Stimulated activated CD4-positive, alpha-beta T cell treated with anti-CD3 and anti-CD28 coated beads, Interleukin-15, amount 100 ng/mL, for 24 hours (primary cell): Measurements from ENCODE around the gene PTPN9.
"Not testable (repeated sequence)": the region's sequence is repeated elsewhere in the genome, so short reads cannot be mapped to it uniquely, and the experiment has no call there.

Experiments used
- DNase-seq: peaks from one replicate; pipeline ENCODE4 v3.0.0-alpha.2; 2020

The PTPN9 gene

DNA sequence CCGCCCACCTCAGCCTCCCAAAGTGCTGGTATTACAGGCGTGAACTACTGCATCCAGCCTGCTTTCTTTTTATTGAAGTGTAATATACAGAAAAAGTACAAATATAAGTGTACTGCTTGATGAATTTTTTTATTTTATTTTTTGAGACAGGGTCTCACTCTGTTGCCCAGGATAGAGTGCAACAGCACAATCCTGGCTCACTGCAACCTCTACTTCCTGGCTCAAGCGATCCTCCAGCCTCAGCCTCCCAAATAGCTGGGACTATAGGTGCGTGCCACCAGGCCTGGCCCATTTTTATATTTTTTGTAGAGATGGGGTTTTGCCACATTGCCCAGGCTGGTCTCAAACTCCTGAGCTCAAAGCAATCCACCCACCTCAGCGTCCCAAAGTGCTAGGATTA is 3.8 kb upstream of the PTPN9 start:
- not testable (repeated sequence) for DNase-seq

DNA sequence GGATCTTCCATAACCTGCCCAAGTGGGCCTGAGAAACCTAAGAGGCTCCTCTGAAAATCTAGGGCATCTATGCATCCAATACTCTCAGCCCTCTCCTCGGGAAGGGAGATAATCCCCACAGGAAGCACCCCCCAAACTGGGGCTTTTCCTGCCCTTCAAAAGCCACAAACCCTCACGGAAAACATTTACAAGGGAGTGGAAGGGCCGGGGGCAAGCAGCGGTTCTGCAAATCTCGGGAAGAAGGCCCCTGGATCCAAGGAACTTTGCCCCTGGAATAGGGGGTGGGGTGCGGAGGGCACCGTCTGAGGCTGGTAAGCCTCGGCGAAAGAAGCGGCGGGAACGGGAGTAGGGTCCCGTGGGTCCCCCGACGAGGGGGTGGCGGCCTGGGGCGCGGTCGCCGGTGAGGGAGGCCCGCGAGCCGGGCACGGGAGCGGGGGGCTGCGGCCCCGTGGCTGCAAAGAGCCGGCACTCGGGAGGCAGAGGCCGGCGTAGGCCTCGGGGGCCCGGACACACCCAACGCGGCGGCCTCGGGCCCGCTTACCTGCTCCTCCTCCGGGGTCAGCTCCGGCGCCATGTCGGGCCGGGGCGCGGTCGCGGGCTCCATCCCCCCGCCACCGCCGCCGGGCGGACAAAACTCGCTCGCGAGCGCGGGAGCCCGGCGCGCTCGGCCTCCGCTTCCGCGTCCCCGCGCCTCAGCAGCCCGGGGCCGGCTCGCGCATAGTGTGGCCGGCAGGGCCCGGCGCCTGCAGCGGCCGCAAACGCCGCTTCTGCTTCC is 755 bp downstream of the PTPN9 start:
- peak; percentile 34 for DNase-seq

DNA sequence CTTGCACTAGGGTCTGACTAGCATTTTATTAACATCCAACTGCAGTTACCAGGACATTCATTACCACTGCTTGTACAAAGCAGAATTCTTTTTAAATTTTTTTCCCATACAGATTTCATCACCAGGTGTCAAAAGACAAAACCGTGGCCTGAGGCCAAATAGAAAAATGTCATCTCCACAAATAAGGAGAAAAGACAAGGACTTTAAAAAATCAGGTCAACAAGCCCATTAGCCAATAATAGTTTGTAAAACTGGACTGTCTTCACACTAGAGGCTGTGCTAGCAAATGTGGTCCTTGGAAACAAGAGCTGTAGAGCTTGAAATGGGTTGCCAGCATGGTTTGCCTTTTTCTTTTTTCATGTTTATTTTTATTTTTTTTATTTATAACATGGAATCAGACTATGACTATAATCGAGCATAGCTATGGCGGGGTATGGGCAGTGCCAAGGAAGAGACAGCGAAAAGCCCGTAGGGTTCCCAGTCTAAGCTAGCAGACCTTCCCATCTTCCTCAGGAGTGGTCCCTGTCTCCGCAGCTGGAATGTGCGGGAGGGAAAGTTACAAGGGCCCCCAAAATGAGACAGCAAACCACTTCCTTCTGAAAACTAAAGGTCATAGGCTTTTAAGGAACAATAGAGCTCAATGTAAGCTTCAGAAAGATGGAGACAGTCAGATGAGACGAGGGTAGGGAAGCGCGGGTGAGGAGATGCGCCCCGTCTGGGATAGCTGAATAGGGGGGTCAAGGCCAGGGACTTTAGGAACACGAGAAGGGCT is 1.5 kb downstream of the PTPN9 start:
- peak; percentile 7 for DNase-seq

DNA sequence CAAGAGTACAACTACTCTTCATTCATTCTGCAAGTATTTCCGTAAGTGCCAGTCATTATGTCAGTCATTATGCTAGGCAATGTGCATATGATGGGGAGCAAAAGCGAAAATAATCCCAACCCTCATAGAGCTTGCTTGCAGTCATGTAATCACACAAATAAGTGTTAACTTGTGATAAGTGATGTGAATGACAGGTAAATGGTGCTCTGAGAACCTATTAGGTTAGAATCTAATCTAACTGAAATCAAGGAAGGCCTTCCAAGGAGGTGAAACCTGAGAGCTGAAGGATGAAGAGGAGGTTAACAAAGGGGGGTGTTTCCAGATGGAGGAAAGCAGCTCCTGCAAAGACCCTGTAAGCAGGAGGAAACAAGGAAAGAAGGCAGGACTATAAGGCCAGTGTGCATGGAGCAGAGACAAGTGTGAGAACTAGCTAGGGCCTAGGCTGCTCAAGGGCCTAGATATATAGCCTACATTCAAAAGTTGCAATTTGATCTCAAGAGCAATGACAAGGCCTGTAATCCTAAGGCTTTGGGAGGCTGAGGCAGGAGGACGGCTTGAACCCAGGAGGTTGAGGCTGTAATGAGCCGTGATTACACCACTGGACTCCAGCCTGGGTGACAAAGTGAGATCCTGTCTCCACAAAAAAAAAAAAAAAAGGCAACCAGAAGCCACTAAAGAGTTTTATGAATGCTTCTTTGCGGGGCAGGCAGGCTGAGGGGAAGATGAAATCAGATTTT is 5.3 kb downstream of the PTPN9 start:
- DNase-seq: no peak

DNA sequence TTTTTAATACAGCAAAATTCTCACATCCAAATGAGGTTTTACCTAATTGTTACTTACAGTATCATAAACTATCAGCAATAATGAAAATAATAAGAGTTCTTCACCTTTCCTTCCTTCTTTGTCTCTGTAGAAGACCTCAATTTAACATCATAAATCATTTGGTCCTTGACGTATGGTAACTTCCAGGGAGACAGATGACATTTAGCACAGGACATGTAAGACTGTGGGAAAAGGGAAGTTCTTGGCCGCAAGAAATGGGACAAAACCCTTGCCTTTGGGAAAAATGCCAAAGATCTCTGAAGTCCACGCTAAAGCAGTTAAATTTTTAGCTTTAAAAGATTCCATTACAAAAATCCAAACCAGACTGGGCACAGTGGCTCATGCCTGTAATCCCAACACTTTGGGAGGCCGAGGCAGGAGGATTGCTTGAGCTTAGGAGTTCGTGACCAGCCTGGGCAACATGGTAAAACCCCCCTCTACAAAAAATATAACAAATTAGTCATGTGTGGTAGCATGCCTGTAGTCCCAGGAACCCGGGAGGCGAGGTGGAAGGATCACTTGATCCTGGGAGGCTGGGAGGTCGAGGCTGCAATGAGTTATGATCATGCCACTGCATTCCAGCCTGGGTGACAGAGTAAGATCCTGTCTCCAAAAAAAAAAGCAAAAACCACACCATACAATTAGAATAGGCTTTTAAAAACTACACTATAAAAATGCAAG is 8.8 kb downstream of the PTPN9 start:
- no peak for DNase-seq

DNA sequence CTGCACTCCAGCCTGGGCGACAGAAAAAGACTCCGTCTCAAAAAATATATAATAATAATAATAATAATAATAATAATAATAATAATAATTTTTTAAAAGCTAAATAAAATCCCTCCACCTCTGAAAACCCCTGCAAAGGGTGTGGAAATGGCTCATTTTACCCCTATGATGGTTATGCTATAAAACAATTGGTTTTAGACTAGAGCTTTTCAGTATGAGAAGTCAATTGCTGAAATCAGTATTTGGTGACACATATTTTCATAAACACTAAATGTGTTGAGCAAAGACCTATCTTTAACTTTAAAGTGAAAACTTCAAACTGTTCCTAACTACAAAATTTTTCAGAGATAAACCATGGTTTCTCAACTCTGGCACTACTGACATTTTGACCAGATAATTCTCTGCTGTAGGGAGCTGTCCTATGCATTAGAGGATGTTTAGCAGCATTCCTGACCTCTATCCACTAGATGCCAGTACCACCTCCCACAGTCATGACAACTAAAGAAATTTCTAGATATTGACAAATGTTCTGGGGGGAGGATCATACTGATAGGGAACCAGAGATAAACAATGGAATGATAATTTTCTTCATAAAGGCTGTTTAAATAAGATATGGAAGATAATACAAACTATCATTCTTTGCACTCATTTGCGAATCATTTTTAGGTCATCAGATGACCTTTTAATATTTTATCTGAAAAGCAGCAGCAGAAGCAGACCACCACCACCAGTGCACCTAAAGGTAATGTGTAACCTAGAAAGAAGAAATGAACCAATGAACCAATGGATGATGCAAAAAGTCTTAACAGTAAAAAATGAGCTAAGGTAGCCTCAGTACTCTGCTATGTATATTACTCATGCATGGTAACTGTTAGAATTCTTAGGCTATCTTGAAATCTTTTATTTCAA is 13.8 kb downstream of the PTPN9 start:
- DNase-seq: no peak

DNA sequence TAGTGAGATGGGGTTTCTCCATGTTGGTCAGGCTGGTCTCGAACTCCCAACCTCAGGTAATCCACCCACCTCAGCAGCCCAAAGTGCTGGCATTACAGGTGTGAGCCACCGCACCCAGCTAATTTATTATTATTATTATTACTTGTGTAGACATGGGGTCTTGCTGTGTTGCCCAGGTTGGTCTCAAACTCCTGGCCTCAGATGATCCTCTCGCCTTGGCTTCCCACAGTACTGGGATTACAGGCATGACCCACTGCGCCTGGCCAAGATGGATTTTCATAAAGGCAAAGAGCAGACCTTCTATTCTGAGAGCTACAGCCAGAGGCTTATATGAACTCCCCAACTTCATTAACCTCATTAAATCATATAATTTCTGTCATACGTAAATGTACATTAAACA is 17.2 kb downstream of the PTPN9 start:
- DNase-seq: no peak

DNA sequence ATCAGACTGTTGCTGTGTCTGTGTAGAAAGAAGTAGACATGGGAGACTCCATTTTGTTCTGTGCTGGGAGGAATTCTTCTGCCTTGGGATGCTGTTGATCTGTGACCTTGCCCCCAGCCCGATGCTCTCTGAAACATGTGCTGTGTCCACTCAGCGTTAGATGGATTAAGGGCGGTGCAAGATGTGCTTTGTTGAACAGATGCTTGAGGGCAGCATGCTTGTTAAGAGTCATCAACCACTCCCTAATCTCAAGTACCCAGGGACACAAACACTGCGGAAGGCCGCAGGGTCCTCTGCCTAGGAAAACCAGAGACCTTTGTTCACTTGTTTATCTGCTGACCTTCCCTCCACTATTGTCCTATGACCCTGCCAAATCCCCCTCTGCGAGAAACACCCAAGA is 19.8 kb downstream of the PTPN9 start:
- DNase-seq: not testable (repeated sequence)

DNA sequence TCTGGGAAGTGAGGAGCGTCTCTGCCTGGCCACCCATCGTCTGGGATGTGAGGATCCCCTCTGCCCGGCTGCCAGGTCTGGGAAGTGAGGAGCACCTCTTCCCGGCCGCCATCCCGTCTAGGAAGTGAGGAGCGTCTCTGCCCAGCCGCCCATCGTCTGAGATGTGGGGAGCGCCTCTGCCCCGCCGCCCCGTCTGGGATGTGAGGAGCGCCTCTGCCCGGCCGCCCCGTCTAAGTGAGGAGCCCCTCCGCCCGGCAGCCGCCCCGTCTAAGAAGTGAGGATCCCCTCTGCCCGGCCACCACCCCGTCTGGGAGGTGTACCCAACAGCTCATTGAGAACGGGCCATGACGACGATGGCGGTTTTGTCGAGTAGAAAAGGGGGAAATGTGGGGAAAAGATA is 20.2 kb downstream of the PTPN9 start:
- not testable (repeated sequence) for DNase-seq

DNA sequence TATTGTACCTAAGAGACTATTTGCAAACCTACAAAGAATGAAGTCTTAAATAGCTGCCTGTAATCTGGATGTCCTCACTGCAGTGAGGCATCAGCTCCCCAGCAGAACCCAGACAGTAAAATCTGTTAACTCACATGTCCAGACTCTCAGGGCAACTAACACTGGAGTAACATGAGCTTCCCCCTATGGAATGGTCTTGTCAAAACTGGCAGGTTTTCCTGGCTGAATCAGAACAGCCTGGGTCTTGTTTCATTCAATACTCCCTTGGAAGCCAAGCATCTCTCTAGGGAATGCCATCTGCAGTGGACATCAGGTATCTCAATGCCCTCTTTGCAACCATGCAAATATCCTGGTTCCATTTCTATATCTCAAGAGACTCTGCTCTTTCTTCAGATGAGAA is 24.4 kb downstream of the PTPN9 start:
- no peak for DNase-seq

DNA sequence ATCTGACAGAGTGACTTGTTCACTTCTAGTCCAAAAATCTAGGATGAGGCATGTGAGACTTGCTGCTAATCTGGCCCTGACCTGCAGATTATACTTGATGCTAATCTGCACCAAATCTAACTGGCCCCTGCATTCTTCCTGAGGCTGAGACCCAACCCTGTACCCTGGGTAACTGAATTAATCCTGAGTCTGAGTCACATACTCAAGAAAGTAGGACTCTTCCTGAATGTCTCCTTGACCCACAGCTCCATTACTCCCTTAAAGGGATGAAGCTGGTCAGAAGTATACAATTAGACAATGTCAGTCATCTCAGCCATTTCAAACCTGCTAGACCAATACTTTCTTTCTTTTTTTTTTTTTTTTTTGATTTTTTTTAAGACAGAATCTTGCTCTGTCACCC is 25.5 kb downstream of the PTPN9 start:
- no peak for DNase-seq

DNA sequence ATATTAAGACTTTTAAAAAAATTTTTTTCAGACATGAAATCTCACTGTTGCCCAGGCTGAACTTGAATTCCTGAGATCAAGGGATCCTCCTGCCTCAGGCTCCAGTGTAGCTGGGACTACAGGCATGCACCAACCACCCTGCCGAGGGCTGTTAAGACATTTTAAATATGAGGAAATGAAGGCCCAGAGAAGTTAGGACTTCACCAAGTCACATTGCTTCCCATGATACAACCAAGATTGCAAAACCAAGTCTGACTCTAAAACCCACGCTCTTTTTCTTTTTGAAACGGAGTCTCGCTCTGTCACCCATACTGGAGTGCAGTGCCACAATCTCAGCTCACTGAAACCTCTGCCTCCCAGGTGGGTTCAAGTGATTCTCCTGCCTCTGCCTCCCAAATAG is 28.0 kb downstream of the PTPN9 start:
- no peak for DNase-seq

DNA sequence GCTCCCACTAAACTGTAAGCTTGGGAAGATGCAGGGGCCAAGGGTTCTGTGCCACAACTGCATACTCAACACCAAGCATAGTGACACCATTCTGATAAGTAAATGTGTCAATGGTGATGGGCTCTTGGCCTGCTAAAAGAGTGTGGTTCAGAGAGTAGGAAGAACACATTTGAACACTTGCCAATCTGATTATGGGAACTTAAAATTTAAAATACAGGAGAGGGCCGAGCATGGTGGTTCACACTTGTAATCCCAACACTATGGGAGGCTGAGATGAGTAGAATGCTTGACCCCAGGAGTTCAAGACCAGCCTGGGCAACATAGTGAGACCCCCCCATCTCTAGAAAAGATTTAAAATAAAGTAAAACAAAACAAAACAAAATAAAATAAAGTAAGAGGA is 34.1 kb downstream of the PTPN9 start:
- no peak for DNase-seq

DNA sequence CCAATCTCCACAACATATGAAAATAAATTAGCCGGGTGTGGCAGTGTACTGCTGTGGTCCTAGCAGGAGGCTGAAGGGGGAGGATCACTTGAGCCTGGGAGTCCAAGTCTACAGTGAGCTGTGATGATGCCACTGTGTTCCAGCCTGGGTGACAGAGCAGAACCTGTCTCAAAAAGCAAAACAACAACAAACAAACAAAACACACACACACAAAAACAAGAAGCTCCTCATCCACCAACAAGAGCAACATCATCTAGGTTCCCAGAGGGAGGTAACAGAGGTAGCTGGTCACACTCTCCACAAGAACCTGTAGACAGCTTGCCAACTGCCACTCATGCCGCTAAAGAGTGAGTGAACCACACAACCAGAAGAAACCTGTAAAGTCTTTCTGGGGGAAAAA is 34.8 kb downstream of the PTPN9 start:
- no peak for DNase-seq

DNA sequence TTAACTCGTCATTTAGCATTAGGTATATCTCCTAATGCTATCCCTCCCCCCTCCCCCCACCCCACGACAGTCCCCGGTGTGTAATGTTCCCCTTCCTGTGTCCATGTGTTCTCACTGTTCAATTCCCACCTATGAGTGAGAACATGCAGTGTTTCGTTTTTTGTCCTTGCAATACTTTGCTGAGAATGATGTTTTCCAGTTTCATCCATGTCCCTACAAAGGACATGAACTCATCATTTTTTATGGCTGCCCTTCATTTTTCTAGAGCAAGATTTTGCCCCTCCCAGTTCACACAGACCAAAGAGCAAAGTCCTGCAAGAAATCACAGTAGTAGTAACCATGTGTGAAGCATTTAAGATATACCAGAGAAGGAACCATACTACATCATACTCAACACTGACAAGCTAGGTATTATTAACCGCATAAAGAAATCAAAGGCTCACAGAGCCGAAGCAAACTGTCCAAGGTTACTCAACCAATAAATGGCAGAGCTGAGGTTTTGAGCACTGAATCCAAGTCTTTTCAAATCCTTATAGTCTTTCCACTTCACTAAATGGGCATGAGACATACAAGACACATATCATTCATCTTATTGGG is 36.1 kb downstream of the PTPN9 start:
- not testable (repeated sequence) for DNase-seq

DNA sequence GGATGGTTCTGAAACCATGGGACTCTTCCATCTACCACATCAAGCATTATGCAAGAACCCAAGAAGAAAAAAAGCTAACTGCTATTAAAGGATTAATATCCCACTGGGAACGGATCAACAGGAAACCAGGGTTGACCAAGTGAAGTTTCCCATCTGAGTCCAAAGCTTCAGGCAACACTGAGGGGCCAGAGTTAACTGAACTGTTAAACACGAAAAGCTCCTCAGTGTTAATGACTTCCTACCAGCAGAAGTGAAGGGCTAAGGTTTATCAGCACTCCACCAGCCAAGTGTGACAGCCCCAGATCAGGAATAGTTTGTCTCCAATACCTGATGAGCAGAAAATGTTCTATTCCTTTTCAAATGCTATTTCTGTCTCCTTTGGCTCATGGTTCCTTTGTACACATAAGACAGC is 36.7 kb downstream of the PTPN9 start:
- DNase-seq: no peak

DNA sequence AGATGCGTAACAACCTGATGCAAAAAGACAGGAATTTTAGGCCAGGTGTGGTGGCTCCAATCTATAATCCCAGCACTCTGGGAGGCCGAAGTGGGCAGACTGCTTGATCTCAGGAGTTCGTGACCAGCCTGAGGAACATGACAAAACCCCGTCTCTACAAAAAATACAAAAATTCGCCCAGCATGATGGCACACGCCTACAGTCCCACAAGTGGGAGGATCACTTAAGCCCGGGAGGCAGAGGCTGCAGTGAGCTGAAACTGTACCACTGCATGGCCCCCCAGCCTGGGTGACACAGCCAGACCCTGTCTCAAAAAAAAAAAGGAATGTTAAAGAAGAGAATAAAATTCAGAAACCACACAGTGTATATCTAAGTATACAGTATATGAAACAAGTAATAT is 40.7 kb downstream of the PTPN9 start:
- no peak for DNase-seq

DNA sequence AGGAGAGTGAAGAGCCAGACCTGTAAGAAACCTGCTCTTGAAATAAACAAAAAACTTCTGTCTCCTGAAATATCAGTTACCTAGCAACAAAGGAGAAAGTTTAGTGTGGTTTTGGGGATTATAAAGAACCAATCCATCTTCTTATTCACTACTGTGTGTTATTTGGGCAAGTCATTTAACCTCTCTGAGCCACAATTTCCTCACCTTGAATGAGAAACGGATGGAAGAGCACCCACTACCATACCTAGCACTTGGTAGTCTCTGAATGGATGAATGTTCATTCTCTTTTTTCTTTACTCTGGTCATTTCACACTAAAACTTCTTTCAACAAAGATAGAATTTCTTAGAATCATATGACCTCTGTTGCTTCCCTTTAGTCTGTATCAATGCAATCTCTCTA is 45.2 kb downstream of the PTPN9 start:
- no peak for DNase-seq

DNA sequence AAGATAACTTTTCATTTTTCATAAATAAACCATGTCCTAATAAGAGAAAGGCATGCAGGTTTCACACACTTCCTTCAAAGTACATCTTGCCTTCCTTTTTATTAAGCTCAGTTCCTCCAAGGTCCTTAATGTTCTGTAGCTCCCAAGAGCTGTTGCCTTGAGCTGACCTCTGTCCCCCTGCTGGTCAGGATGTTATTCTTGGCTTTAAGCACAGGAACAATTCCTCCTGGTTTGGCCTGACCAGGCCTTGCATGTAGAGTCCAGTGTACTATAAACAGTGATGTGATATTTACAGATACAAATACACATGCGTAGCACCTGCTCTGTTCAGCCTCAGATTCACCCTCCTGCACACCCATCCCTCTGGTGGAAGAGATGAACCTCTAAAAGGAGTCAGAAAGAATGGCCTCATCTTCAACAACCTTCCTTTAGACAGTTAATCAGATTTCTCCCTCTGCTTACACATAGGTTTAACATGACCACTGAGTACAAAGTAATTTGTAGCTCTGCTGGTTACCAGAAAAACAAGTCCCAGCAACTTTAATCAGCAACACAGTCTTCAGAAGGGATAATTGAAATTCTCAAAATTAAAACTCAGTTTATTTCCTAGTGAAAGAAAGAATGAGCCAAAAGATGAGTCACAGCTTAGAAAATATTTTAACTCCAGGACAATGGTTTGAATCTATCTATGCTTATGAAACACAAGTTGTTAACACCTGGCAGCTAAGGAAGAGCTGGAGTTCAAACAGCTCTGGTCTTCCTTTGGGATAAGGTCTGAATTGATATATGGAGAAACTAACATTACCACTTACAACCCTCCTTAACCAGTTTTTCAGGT is 46.5 kb downstream of the PTPN9 start:
- no peak for DNase-seq

DNA sequence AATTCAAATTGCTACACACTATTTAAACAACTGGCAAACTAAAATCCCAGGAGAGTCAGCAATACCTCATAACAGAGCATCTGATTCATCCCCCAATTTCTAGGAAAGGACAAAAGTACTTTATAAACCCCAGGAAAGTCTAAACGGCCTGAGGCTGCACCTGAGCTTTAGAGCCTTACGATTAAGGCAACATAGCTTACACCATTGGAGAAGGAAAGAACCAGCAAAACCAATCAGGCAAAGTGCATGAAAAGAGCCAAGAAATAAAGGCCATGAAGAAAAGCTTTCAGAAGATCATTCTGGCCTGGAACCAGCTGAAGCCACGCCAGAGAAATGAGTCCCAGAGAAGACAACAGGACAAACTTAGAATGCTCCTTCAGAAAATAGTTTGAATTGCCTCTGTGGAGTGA is 48.1 kb downstream of the PTPN9 start:
- DNase-seq: no peak

DNA sequence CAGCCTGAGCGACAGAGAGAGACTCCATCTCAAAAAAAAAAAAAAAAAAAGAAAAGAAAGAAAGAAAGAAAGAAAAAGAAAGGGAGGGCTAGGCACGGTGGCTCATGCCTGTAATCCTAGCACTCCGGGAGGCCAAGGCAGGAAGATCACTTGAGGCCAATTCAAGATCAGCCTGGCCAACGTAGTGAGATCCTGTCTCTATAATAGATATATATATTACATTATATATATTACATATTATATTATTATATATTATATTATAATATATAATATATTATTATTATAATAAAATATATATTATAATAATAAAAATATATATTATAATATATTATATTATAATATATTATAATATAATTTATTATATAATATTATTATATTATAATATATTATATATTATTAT is 48.9 kb downstream of the PTPN9 start:
- DNase-seq: no peak
